Transverse colon (tissue), 3 donors: ENCODE data around the gene ARL8B.

ENCODE experiments used
- CTCF ChIP-seq, 5 experiments: fragments of 200-600 bp in 3 of 5; fragments of 450-650 bp in 2 of 5; sonication (generic) in 3 of 5; IDR thresholded peaks; 1 replicate in 2 of 5; 2 replicates in 3 of 5; pipeline ENCODE4 v1.5.1; 2016 to 2017; ENCODE audit warnings: antibody characterized with exemption in 5 of 5, inconsistent platforms in 3 of 5, mild to moderate bottlenecking in 2 of 5, moderate library complexity in 1 of 5
- EP300 ChIP-seq: sonication (generic); formaldehyde crosslinking; IDR thresholded peaks from one replicate; pipeline ENCODE4 v1.6.1; 2017; ENCODE audit warnings: antibody characterized with exemption, low read depth

- TF ChIP-seq CTCF (IDR thresholded peaks at IDR 0.05), result no peak
- TF ChIP-seq EP300, result no peak
Observed at GRCh38 chr3:5073374-5074085, 48.6 kb upstream of the ARL8B start.
